Epithelial cell of esophagus (primary cell): ENCODE results near the gene TENT4A.
A peak's percentile ranks its signal among the peaks of the same experiment; 100 is the strongest.

Experiments used
- DNase-seq: peaks from one replicate; pipeline ENCODE4 v3.0.0; 2010; ENCODE audit warnings: low read depth
- H3K4me3 ChIP-seq: 2 replicates; pipeline ENCODE4 v1.5.1; 2011; ENCODE audit warnings: mild to moderate bottlenecking, low read length, control low read depth
- TF ChIP-seq, protein P1 (sequence below): IDR thresholded peaks from 2 replicates; pipeline ENCODE4 v1.5.1; 2011; ENCODE audit warnings: low read depth, mild to moderate bottlenecking, low read length, control low read depth, inconsistent platforms; ENCODE audit not compliant: insufficient read depth; ENCODE audit errors: missing control alignments

The TENT4A gene

DNA sequence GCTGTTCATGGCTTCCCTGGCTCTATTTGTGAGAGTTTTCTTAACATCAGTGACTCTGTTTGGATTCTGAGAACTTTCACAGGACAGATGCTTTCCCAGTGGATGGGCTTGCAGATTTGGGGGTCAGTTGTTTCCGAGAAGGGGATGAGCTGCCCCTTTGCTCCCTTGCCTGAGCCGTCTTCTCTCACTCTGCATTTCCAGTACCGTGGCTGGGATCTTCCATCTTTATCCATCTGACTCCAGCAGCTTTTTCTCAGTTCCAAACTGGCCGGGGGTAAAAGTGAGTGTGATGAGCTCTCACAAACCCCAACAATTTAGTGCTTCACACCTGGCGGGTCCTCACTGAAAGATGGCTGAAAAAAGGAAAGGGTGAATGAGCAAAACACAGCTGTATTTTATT lies 79.1 kb downstream of the TENT4A start:
- H3K4me3 ChIP-seq = no peak overlapping the region
- no peak for DNase-seq
- TF ChIP-seq, protein P1, sequence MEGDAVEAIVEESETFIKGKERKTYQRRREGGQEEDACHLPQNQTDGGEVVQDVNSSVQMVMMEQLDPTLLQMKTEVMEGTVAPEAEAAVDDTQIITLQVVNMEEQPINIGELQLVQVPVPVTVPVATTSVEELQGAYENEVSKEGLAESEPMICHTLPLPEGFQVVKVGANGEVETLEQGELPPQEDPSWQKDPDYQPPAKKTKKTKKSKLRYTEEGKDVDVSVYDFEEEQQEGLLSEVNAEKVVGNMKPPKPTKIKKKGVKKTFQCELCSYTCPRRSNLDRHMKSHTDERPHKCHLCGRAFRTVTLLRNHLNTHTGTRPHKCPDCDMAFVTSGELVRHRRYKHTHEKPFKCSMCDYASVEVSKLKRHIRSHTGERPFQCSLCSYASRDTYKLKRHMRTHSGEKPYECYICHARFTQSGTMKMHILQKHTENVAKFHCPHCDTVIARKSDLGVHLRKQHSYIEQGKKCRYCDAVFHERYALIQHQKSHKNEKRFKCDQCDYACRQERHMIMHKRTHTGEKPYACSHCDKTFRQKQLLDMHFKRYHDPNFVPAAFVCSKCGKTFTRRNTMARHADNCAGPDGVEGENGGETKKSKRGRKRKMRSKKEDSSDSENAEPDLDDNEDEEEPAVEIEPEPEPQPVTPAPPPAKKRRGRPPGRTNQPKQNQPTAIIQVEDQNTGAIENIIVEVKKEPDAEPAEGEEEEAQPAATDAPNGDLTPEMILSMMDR = no peak

DNA sequence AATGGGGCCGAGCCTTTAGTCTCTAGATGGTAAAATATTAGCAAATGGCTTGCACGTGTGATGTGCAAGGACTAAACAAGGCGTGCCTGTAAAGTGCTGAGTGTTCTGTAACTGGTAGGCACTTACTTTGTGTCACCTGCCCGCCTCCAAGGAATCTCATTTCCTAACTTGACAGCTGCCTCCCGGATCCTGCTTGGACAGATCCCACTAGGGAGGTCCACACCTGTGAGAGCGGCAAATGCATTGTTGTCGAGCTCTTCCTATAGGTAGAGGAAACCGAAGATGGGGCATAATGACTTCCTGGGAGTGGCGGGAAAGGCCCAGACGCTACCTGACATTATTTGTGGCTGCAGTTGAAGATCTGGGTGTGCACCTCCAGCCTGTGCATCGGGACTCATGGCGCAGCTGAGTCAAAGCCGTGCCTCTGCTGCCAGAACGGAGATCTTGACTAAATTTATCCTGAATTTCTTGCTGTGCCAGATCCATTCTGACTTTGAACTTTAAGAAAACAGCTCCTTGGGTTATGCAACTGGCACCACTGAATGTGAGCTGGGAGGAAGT lies 79.8 kb downstream of the TENT4A start:
- DNase-seq = peak; percentile 52
- H3K4me3 ChIP-seq = no peak overlapping the region
- TF ChIP-seq, protein P1 = no peak

DNA sequence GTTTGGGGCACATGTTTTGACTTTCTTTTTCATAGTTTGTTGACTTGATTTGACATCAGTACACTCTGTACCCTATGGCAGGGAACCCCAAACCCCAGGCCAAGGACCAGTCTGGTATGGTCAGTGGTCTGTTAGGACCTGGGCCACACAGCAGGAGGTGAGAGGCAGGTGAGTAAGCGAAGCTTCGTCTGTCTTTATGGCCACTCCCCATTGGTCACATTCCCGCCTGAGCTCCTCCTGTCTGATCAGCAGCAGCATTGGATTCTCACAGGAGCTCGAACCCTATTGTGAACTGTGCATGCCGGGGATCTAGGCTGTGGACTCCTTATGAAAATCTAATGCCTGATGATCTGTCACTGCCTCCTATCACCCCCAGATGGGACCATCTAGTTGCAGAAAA lies 88.0 kb downstream of the TENT4A start:
- no peak for DNase-seq
- TF ChIP-seq, protein P1 = no peak
- H3K4me3 ChIP-seq = no peak overlapping the region

DNA sequence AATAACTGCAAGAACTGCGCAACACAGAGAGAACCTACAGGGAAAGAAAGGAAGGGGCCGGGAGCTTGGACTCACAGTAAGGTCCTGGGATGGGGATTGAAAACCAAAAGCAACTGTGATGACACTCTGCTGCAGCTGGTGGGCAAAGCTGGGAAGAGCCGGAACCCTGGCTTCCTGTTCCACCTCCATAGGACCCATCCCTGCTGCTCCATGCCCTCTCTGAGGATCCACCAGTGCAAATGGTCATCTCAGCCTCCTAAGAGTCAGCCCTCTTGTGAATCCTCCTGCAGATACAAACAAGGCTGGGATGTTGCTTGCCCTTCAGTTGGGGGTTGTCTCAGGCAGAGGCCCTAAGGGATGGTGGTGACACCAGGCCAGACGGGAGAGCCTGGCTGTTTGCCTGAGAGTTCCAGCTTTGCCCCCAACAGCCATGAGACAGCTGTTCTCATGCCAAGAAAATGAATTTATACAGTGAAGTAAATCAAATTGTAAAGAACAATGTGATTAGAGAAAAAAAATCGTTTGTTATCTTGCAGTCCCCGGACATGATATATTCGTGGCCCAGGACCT lies 90.8 kb downstream of the TENT4A start:
- TF ChIP-seq, protein P1 = no peak

DNA sequence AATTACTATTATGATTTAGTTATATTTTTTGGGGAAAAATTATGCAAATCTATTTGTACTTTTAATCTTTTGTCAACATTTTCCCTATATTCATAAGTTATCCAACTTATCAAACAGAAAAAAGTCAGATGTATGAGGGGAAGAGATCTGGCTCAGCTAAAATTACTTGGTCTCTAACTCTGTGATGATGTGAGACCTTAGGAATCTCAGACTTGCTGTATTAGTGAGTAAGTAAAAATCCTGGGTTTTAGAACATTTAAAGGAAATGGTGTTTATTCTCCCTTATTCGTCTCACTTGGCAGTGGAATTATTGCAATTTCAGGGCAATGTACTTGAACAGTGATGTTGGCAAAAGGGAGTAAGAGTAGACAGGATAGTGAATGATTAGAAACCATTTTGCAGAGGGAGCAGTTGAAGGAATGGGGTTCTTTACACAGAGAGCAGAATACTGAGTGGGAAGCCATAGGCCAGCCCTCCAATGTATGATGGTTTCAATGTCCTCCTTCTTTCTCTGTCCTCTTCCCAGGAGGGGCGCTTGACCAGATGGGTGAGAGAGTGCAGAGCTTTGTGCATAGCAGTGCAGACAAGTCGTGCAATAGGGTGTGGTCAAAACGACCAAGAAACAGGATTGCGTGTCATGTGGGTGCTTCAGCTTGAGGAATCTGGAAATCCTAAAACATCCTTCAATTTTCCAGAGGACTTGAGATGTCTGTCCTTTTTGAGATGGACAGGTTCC lies 91.7 kb downstream of the TENT4A start:
- H3K4me3 ChIP-seq = no peak overlapping the region
- TF ChIP-seq, protein P1 = no peak
- no peak for DNase-seq

More for the DNA sequence above, 90.8 kb downstream of the TENT4A start:
- DNase-seq = no peak
- no peak overlapping the region for H3K4me3 ChIP-seq

DNA sequence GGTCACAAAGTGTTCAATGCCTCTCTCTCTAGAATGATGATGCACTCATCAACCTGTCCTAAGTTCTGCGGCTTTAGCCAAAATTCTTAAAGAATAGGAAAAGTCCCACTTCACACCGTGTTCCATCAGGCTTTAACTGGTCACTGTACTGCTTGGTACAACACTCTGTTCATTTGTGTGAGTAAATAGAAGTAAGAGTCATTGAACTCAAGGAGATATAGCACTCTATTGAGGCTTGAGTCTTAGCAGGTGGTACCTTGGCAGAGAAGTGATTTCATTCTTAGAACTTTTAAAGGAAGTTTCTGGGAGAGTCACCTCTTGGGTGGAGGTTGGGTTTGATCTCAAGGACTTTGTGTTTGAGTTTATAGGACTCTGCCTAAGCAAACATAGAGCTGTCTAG lies 92.6 kb downstream of the TENT4A start:
- TF ChIP-seq, protein P1 = no peak
- no peak for DNase-seq
- no peak overlapping the region for H3K4me3 ChIP-seq
